Body of pancreas (tissue), 4 donors: ENCODE results near the gene GOT1. TPM values are rescaled to one million over a fixed set of nuclear protein-coding genes. Genes with fewer than 3 reads are reported as not detected.

Experiments
- ATAC-seq: fragments of 150-250 bp; one replicate; pipeline ENCODE4 v1.9.1; 2016
- DNase-seq, 4 donors: peaks; one replicate each; pipeline ENCODE4 v3.0.0-alpha.2; 2019
- H3K27ac ChIP-seq, 4 donors: fragments of 200-600 bp; sonication (generic); 1 replicate in 3 of 4; 2 replicates in 1 of 4; pipeline versions ENCODE4 v1.5.1 to v1.6.1; 2016 to 2019; ENCODE audit warnings: mild to moderate bottlenecking in 1 of 4, mixed read lengths in 1 of 4, moderate library complexity in 1 of 4
- H3K27me3 ChIP-seq, 2 donors: fragments of 200-600 bp; sonication (generic); one replicate each; pipeline ENCODE4 v1.6.0; 2016; ENCODE audit warnings: mild to moderate bottlenecking in 1 of 2
- H3K36me3 ChIP-seq, 2 donors: fragments of 200-600 bp; sonication (generic); replicated peaks in 1 of 2; 2 replicates each; pipeline ENCODE4 v1.5.1; 2016; ENCODE audit warnings: low read depth in 2 of 2; ENCODE audit not compliant: insufficient read depth in 1 of 2
- H3K4me1 ChIP-seq: fragments of 200-600 bp; sonication (generic); one replicate; pipeline ENCODE4 v1.6.0; 2016
- H3K4me3 ChIP-seq, 2 donors: fragments of 200-600 bp; sonication (generic); 1 replicate in 1 of 2; 2 replicates in 1 of 2; pipeline ENCODE4 v1.5.1; 2016 to 2019
- H3K9me3 ChIP-seq, 3 donors: fragments of 200-600 bp; sonication (generic); 1 replicate in 2 of 3; 2 replicates in 1 of 3; pipeline ENCODE4 v1.5.1; 2016
- POLR2A ChIP-seq, 3 donors: fragments of 450-650 bp; IDR thresholded peaks; one replicate each; pipeline ENCODE4 v1.6.1; 2016; ENCODE audit warnings: antibody characterized with exemption in 3 of 3, mild to moderate bottlenecking in 2 of 3
- WGBS, 2 donors: methylation state at CpG; one replicate each; pipeline ENCODE4 v1.1.5; 2017; 5-methylcytosine and 5-hydroxymethylcytosine counted together
- intact Hi-C: fragments of 100-400 bp; cut with DNase I; formaldehyde crosslinking; loops from one replicate; pipeline ENCODE4 v1.15.1; 2023
- total RNA-seq, 2 donors: library from RNA; depleted of rRNA; stranded (reverse); fragments of >200 nt; gene quantifications; one replicate each; pipeline ENCODE4 v1.1.0, GENCODE V29; 2016
- TF ChIP-seq, protein P1 (sequence below), 7 experiments: fragments of 450-650 bp in 4 of 7; fragments of 200-600 bp in 3 of 7; sonication (generic) in 3 of 7; IDR thresholded peaks; one replicate each; pipeline ENCODE4 v1.5.1; 2016 to 2019; ENCODE audit warnings: antibody characterized with exemption in 7 of 7

Gene GOT1
- total RNA-seq, 2 donors from 2014 or later: 7.3 to 14.8 TPM

DNA sequence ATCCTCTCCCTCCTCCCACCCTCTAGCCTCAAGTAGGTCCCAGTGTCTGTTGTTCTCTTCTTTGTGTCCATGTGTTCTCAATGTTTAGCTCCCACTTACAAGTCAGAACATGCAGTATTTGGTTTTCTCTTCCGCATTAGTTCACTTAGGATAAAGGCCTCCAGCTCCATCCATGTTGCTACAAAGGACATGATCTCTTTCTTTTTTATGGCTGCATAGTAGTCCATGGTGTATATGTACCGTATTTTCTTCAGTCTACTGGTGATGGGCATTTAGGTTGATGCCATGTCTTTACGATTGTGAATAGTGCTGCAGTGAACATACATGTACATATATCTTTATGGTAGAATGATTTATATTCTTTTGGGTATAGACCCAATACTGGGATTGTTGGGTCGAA is 1.6 kb upstream of the GOT1 start:
- peaks cover 70% of the 10 kb centered on the region for H3K4me1 ChIP-seq
- WGBS, 2 donors: 88 to 97% methylated on average over 4 of the region's 4 CpGs

DNA sequence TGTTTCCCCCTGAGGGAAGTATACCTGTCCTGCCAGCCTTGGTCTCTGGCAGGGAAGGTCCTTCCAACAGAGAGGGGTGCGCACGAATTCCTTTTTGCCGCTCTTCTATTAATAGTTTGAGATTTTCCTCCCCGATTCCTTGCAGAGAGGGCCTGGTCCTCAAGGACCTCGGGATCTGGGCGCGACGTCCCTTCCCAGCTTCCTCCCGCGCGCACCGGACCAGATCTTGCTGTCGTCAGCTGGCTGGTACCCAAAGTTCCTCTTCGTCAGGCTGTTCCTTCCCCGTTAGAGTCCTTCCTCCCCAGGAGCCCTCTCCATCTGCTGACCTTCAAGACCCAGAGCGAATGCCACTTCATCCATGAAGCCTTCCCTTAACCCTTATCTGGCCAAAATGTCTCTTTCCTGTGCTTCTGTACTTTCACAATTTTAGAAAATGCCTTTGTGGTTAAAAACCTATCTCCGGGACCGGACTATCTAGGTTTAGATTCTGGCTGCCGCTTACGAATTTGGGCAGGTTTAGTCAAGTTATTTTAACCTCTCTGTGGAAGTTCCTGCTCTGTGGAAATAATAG is 851 bp upstream of the GOT1 start:
- intact Hi-C loops: no loop called here

More for the DNA sequence above, 1.6 kb upstream of the GOT1 start:
- DNase-seq (no peak), ATAC-seq (no peak)
- intact Hi-C loops: no loop called here
- no peaks in the 10 kb centered on the region for H3K27me3 ChIP-seq
- H3K27ac ChIP-seq: peak overlapping the region in 3 of 4 donors; percentile 92 to 98 (median 96)
- no peaks in the 10 kb centered on the region for H3K9me3 ChIP-seq
- H3K36me3 ChIP-seq: no peaks in the 10 kb centered on the region
- H3K4me3 ChIP-seq: no peak overlapping the region
- TF ChIP-seq, protein P1, sequence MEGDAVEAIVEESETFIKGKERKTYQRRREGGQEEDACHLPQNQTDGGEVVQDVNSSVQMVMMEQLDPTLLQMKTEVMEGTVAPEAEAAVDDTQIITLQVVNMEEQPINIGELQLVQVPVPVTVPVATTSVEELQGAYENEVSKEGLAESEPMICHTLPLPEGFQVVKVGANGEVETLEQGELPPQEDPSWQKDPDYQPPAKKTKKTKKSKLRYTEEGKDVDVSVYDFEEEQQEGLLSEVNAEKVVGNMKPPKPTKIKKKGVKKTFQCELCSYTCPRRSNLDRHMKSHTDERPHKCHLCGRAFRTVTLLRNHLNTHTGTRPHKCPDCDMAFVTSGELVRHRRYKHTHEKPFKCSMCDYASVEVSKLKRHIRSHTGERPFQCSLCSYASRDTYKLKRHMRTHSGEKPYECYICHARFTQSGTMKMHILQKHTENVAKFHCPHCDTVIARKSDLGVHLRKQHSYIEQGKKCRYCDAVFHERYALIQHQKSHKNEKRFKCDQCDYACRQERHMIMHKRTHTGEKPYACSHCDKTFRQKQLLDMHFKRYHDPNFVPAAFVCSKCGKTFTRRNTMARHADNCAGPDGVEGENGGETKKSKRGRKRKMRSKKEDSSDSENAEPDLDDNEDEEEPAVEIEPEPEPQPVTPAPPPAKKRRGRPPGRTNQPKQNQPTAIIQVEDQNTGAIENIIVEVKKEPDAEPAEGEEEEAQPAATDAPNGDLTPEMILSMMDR (IDR thresholded peaks at IDR 0.05): no peak
- TF ChIP-seq POLR2A (IDR thresholded peaks at IDR 0.05): no peak

DNA sequence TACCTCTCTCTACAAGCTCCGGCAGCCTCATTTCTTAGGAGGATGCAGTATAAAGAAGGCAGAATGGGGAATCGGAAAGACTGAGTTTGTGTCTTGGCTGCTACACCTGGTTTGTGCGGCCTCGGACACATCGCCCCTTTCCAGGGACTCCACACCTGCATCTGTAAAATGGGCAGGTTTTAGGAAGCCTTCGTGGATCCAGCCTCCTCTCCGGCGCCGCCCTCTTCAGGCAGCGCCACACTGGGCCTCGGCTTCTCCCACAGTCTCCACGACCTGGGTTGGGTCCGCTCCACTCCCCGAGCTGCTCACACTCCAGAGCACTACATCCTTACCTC is 341 bp downstream of the GOT1 start:
- Histone ChIP-seq H3K27ac (peak overlapping the region; percentile 79 to 98 (median 94)), H3K27me3 (no peaks in the 10 kb centered on the region), H3K4me3 (peak overlapping the region; percentile 34 to 95), H3K4me1 (peaks cover 74% of the 10 kb centered on the region), H3K36me3 (no peaks in the 10 kb centered on the region), H3K9me3 (no peaks in the 10 kb centered on the region)
- 3 to 5% methylated on average over 7 to 14 of the region's 14 CpGs for WGBS, 2 donors
- intact Hi-C loops: no loop called here
- TF ChIP-seq, protein P1 (IDR thresholded peaks at IDR 0.05): no peak
- no peak for TF ChIP-seq POLR2A (IDR thresholded peaks at IDR 0.05)
- no peak for DNase-seq
- ATAC-seq: no peak

More for the DNA sequence above, 851 bp upstream of the GOT1 start:
- DNase-seq: peak; percentile 67 to 84 (median 74)
- H3K9me3 ChIP-seq: no peaks in the 10 kb centered on the region
- peak in 1 of 3 donors; percentile 12 for TF ChIP-seq POLR2A (IDR thresholded peaks at IDR 0.05)
- TF ChIP-seq, protein P1 (IDR thresholded peaks at IDR 0.05): no peak
- peak; percentile 9 for ATAC-seq
- peak overlapping the region; percentile 37 to 40 for H3K4me3 ChIP-seq
- peak overlapping the region; percentile 92 to 98 (median 94) for H3K27ac ChIP-seq
- WGBS, 2 donors: 1% methylated on average over 20 of the region's 20 CpGs
- no peaks in the 10 kb centered on the region for H3K27me3 ChIP-seq
- H3K36me3 ChIP-seq: no peaks in the 10 kb centered on the region
- peaks cover 65% of the 10 kb centered on the region for H3K4me1 ChIP-seq

DNA sequence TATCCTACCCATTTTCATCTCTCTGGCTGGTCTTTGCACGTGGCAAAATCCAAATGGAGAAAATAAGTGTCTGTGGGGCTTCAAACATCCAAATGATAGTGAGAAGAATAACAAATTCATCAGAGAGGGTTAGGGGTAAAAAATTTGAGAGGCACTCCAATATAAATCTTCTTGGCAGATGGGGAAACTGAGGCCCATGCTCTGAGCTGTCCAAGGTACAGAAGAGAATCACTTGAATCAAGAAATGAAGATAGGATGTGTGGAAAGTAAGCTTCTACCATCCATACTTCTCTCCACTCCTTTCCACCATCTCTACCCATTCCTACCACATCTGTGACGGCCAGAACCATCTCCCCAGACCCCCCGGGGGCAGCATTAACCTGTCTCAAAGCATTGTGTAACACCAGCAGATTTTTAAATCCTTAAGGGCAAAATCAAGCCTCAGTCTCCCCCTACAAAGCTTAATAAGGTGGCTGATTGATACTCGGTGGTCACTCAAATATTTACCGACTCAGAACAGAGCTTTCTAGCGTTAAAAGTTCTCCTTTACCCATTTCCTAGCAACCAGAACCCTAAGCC is 818 bp downstream of the GOT1 start:
- peak overlapping the region; percentile 34 to 95 for H3K4me3 ChIP-seq
- ATAC-seq (no peak), DNase-seq (no peak)
- H3K9me3 ChIP-seq: no peaks in the 10 kb centered on the region
- peaks cover 72% of the 10 kb centered on the region for H3K4me1 ChIP-seq
- TF ChIP-seq POLR2A (IDR thresholded peaks at IDR 0.05): no peak
- TF ChIP-seq, protein P1 (IDR thresholded peaks at IDR 0.05): no peak
- peak overlapping the region; percentile 79 to 98 (median 94) for H3K27ac ChIP-seq
- no peaks in the 10 kb centered on the region for H3K36me3 ChIP-seq
- H3K27me3 ChIP-seq: no peaks in the 10 kb centered on the region
- WGBS, 2 donors: 9 to 14% methylated on average over 6 of the region's 6 CpGs
- intact Hi-C loops: no loop called here
